ENCODE results near the gene SIVA1.

Gene SIVA1

GRCh38 chr14:104731320-104732294, 21.3 kb upstream of the SIVA1 start:
- no peak overlapping the region for H3K4me3 ChIP-seq (ENCODE audit: low read length)
- no peaks in the 10 kb centered on the region for H3K9me3 ChIP-seq (ENCODE audit: insufficient read depth, low read depth, low read length)
- no peaks in the 10 kb centered on the region for H3K36me3 ChIP-seq (ENCODE audit: insufficient read depth, low read depth, low read length)
- H3K4me1 ChIP-seq (ENCODE audit: insufficient read depth, low read length), result no peaks in the 10 kb centered on the region
- H3K27ac ChIP-seq (ENCODE audit: low read length), result no peak overlapping the region
- no peaks in the 10 kb centered on the region for H3K27me3 ChIP-seq (ENCODE audit: insufficient read depth, low read length)
- no peak overlapping the region for H3K9ac ChIP-seq (ENCODE audit: low read depth, low read length)

GRCh38 chr14:104732355-104732804, 20.6 kb upstream of the SIVA1 start:
- H3K4me1 ChIP-seq (ENCODE audit: insufficient read depth, low read length), result no peaks in the 10 kb centered on the region
- no peak overlapping the region for H3K4me3 ChIP-seq (ENCODE audit: low read length)
- no peak overlapping the region for H3K9ac ChIP-seq (ENCODE audit: low read depth, low read length)

GRCh38 chr14:104732931-104733681, 19.8 kb upstream of the SIVA1 start:
- Histone ChIP-seq H3K4me1 (ENCODE audit: insufficient read depth, low read length) (no peaks in the 10 kb centered on the region), H3K9ac (ENCODE audit: low read depth, low read length) (no peak overlapping the region), H3K9me3 (ENCODE audit: insufficient read depth, low read depth, low read length) (no peaks in the 10 kb centered on the region), H3K27me3 (ENCODE audit: insufficient read depth, low read length) (no peaks in the 10 kb centered on the region), H3K4me3 (ENCODE audit: low read length) (no peak overlapping the region), H3K36me3 (ENCODE audit: insufficient read depth, low read depth, low read length) (no peaks in the 10 kb centered on the region), H3K27ac (ENCODE audit: low read length) (no peak overlapping the region)

More at GRCh38 chr14:104732355-104732804, 20.6 kb upstream of the SIVA1 start:
- Histone ChIP-seq H3K9me3 (ENCODE audit: insufficient read depth, low read depth, low read length) (no peaks in the 10 kb centered on the region), H3K27ac (ENCODE audit: low read length) (no peak overlapping the region), H3K27me3 (ENCODE audit: insufficient read depth, low read length) (no peaks in the 10 kb centered on the region), H3K36me3 (ENCODE audit: insufficient read depth, low read depth, low read length) (no peaks in the 10 kb centered on the region)

DNA sequence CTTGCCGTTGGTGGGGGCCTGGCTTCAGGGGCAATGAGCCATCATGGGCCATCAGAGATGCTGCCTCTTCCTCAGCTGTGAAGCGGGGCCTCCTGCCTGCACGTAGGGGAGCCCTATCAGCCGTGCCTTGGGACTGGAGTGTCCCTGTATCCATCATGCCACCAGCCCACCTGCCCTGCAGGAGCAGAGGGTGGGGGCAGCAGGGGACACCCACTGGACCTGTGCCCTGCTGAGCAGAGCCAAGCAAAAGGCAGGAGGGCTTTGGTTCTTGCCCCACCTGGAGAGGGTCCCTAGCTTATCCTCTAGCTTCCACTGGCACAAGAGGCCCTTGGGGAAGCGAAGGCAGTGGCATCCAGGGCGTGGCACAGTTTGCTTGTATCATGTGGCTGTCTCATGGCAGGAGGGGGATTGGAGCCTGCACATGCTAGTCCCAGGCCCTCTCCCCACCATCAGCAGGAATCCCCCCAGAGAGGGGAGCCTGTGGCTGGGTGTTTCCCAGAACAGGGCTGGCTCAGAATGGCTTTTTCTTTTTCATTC, 18.8 kb upstream of the SIVA1 start:
- Histone ChIP-seq H3K9me3 (ENCODE audit: insufficient read depth, low read depth, low read length) (no peaks in the 10 kb centered on the region), H3K4me1 (ENCODE audit: insufficient read depth, low read length) (no peaks in the 10 kb centered on the region), H3K36me3 (ENCODE audit: insufficient read depth, low read depth, low read length) (no peaks in the 10 kb centered on the region), H3K27ac (ENCODE audit: low read length) (no peak overlapping the region), H3K27me3 (ENCODE audit: insufficient read depth, low read length) (no peaks in the 10 kb centered on the region), H3K4me3 (ENCODE audit: low read length) (no peak overlapping the region), H3K9ac (ENCODE audit: low read depth, low read length) (no peak overlapping the region)

GRCh38 chr14:104734601-104734990, 18.4 kb upstream of the SIVA1 start:
- H3K36me3 ChIP-seq (ENCODE audit: insufficient read depth, low read depth, low read length), result no peaks in the 10 kb centered on the region
- H3K27me3 ChIP-seq (ENCODE audit: insufficient read depth, low read length), result no peaks in the 10 kb centered on the region
- no peaks in the 10 kb centered on the region for H3K9me3 ChIP-seq (ENCODE audit: insufficient read depth, low read depth, low read length)
- H3K4me3 ChIP-seq (ENCODE audit: low read length), result no peak overlapping the region
- H3K9ac ChIP-seq (ENCODE audit: low read depth, low read length), result no peak overlapping the region
- H3K27ac ChIP-seq (ENCODE audit: low read length), result no peak overlapping the region
- H3K4me1 ChIP-seq (ENCODE audit: insufficient read depth, low read length), result no peaks in the 10 kb centered on the region

- no peak overlapping the region for H3K4me3 ChIP-seq (ENCODE audit: low read length)
- H3K9ac ChIP-seq (ENCODE audit: low read depth, low read length), result no peak overlapping the region
These were observed 17.8 kb upstream of the SIVA1 start for GRCh38 chr14:104734991-104735779.

DNA sequence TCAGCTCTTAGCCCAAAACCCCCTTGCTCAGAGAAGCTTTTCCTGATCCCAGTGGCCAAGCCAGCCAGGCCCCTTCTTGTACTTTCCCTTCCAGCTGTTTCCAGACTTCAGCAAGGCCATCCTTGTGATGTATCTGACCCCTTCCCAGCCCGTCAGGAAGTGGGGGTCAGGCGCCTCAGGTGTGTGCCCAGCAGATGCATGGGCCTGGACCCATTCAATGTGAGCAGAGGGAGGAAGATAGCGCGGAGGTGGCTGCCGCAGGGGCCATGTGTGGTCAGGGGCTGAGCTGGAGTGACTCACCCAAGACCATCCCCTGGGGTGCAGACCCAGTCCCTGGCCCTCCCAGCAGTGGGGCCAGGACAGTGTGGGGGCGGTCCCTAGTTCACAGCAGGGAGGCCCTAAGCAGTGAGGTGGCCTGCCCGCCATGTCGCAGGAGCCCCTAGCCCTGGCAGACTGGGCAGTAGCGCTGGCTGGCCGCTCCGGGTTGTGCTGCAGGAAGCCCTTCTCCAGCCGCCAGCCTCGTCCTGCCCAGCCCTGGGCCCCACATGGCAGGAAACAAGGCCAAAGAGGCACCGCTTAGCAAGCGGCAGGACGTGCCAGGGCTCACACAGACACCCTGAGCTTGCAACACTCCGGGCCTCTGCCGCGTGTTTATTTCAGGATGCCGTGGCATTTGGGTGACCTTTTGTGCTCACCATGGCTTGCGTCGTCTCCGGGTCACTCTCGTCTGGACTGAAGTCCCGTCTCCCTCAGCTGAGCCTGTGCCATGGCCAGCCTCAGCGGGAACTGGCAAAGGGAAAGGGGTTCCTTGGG, 16.9 kb upstream of the SIVA1 start:
- H3K9ac ChIP-seq (ENCODE audit: low read depth, low read length), result no peak overlapping the region
- H3K4me1 ChIP-seq (ENCODE audit: insufficient read depth, low read length), result no peaks in the 10 kb centered on the region
- no peak overlapping the region for H3K27ac ChIP-seq (ENCODE audit: low read length)
- no peak overlapping the region for H3K4me3 ChIP-seq (ENCODE audit: low read length)
- H3K9me3 ChIP-seq (ENCODE audit: insufficient read depth, low read depth, low read length), result no peaks in the 10 kb centered on the region
- H3K27me3 ChIP-seq (ENCODE audit: insufficient read depth, low read length), result no peaks in the 10 kb centered on the region
- H3K36me3 ChIP-seq (ENCODE audit: insufficient read depth, low read depth, low read length), result no peaks in the 10 kb centered on the region

More at GRCh38 chr14:104734991-104735779, 17.8 kb upstream of the SIVA1 start:
- H3K27ac ChIP-seq (ENCODE audit: low read length), result no peak overlapping the region
- H3K27me3 ChIP-seq (ENCODE audit: insufficient read depth, low read length), result no peaks in the 10 kb centered on the region
- no peaks in the 10 kb centered on the region for H3K36me3 ChIP-seq (ENCODE audit: insufficient read depth, low read depth, low read length)
- no peaks in the 10 kb centered on the region for H3K9me3 ChIP-seq (ENCODE audit: insufficient read depth, low read depth, low read length)
- H3K4me1 ChIP-seq (ENCODE audit: insufficient read depth, low read length), result no peaks in the 10 kb centered on the region

DNA sequence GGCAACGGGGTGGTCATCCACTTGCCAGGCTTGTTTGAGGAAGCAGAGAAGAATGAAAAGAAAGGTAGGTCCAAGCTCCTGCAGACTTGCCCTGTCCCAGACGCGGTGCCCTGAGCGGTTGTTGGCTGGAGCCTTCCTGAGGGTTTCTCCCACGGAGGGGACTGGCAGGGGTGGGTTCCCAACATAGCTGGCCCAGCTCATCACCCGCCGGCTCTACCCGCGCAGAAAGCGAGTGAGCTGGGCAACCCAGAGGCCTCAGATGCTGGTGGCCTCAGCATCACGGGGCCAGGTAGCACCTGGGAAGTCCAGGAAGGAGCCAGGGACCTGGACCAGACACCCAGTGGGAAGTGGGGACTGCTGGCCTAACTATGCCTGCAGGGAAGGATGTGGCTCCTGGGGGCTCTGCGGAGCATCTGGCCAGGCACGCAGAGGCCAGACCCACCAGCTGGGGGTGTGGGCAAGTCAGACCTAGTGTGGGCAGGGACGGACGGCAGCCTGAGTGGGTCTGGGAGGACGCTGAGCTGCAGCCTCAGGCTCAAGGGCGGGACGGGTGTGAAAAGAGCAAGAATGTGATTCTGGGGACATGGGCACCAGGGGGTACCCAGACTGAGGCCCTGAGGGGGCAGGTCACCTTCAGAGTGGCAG, 14.4 kb upstream of the SIVA1 start:
- Histone ChIP-seq H3K36me3 (ENCODE audit: insufficient read depth, low read depth, low read length) (no peaks in the 10 kb centered on the region), H3K4me3 (ENCODE audit: low read length) (no peak overlapping the region), H3K4me1 (ENCODE audit: insufficient read depth, low read length) (no peaks in the 10 kb centered on the region), H3K27me3 (ENCODE audit: insufficient read depth, low read length) (no peaks in the 10 kb centered on the region), H3K27ac (ENCODE audit: low read length) (no peak overlapping the region), H3K9ac (ENCODE audit: low read depth, low read length) (no peak overlapping the region), H3K9me3 (ENCODE audit: insufficient read depth, low read depth, low read length) (no peaks in the 10 kb centered on the region)

DNA sequence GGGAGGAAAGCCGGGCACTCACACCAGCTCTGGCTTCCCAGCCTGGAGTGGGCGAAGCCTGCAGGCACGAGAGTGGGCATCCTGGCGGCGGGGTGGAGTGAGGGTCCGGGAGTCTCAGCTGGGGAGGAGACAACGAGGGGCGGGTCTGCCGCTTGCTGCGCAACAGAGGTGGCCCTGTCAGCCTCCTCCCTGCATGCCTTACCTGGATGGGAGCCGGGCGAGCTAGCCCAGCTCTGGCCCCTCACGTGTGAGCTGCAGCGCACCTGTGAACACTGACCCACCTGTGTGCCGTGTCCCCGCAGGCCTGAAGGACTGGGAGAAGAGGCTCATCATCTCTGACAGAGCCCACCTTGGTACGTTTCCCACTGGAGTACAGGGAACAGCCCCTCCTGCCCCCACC, 13.9 kb upstream of the SIVA1 start:
- Histone ChIP-seq H3K4me1 (ENCODE audit: insufficient read depth, low read length) (no peaks in the 10 kb centered on the region), H3K27ac (ENCODE audit: low read length) (no peak overlapping the region), H3K9me3 (ENCODE audit: insufficient read depth, low read depth, low read length) (no peaks in the 10 kb centered on the region), H3K36me3 (ENCODE audit: insufficient read depth, low read depth, low read length) (no peaks in the 10 kb centered on the region), H3K27me3 (ENCODE audit: insufficient read depth, low read length) (no peaks in the 10 kb centered on the region), H3K9ac (ENCODE audit: low read depth, low read length) (no peak overlapping the region), H3K4me3 (ENCODE audit: low read length) (no peak overlapping the region)

Measured in iPS-20b (cell line).